Stimulated activated CD8-positive, alpha-beta memory T cell treated with anti-CD3 and anti-CD28 coated beads, Interleukin-12 subunit alpha, Interleukin-12 subunit beta, amount 100 ng/mL, for 1 hour (primary cell): Measurements from ENCODE around the gene ATXN1.

Experiments used
- DNase-seq: peaks from one replicate; pipeline ENCODE4 v3.0.0-alpha.2; 2020; ENCODE audit warnings: low read depth

ATXN1 gene

DNA sequence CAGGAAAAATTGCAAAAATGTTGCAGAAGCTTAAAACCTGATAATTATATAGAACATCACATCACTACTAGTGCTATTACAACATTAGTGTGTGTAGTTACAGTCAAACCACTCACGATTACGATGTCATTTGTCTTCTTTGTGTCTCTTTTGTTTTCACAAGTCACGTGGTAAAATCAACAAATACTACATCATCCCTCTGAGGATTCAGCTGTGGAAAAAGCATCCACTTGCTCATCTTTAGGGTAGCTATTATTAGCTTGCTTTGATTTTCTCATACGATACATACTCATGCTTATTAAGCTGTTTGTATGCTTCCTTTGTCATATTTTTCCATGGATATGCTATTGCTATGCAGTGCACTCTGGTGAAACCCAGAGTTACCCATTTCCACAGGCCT, 22.2 kb upstream of the ATXN1 start:
- no peak for DNase-seq

DNA sequence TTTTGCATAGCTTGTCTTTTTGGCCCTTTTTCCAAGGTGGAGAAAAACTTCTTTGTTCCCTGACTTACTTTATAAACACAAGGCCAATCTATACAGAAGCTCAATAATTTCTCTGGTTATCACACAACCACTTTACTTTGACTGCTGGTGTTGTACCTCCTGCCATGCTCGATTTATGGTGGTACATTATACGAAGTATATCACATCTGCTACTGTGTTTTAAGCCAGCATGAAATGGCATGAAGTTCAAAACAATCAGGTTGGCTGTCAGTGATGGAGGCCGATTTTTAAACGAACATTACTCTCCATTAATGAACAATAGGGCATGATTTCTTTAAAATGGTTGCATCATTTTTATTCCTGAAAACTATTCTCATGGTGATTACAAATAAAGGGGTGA, 21.0 kb upstream of the ATXN1 start:
- no peak for DNase-seq

DNA sequence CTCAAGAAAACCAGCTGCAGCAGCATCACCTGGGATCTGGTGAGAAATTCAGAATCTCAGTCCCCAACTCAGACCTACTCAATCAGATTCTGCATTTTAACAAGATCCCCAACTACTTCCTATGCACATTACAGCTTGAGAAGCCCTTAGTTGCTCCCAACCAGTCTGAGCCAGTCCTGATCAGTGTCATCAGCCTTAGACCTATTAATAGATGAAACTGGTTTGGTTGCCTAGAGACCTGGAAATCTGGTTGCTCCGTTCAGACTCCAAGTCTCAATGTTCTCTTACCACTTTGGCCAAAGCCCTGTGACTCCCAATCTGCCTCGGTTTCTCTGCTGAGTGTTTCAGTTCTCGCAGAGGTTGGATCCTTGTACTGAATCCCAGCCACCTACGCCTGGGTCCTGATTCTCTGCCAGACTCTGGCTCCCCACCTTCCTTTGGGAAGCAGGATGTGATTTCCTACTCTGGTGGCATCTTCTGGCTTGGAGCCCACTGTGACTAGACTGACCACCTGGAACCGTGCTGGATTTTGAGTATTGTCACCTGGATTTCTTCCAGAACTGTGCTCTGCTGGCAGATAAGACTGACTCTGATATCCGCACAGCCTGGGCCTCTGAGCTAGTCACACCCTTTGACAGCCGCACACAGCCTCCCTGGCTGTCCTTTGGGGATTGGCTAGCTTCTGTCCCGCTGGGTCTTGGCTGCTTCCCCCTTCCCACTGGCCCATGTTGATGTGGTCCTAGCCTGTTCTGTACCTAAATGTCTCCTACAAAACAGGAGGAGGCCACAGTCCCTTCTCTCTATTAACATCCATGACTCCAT, 20.3 kb upstream of the ATXN1 start:
- DNase-seq, result no peak

DNA sequence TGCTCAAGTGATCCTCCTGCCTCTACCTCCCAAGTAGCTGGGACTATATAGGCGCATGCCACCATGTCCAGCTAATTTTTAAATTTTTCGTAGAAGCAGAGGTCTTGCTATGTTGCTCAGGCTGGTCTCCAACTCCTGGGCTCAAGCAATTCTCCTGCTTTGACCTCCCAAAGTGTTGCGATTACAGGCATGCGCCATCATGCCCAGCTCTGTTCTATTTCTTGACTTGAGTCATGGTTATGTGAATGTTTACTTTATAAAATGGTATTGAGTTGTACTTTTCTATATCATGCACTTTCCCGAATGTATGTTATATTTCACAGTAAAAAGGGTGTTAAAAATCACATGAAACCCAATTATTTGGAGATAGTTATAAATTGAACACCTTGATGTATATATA, 17.3 kb upstream of the ATXN1 start:
- DNase-seq, result no peak

DNA sequence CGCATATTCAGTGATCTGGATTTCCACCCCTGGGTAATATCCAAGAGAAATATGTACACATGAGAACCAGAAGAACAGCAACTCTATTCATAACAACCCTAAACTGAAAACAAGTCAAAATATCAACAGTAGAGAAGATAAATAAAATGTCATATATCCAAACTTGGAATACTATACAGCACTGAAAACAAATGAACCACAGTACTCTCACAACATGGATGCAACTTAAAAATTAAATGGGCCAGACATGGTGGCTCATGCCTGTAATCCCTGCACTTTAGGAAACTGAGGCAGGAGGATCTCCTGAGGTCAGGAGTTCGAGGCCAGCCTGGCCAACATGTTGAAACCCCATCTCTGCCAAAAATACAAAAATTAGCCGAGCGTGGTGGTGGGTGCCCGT, 16.5 kb upstream of the ATXN1 start:
- DNase-seq, result no peak

DNA sequence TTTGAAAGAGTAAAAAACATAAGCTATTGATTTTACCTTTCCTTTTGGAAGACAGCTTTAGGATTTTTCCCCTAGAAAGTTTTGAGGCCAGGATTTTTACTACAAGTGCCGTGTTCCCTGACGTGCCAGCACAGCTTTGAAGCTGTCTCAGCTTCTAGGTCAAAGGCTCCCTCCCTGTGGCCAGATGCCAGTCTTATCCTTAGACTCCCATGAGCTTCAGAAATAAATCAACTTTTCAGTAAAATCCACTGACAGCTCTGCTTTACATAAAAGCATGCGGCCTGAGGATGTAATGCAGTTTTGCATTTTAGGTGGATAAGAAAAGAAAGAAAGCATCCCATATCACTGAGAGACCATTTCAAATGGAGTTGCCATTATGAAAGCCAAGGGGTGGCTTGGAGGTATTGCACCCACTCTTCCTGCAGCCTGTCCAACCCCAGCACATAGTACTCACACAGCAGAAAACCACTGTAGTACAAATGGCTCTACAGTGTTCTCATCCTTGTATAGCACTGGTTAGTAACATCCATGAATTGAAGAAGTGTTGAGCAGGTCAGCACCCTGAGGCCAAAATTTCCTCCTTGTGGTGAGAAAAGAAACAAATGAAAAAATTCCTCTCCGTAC, 15.2 kb upstream of the ATXN1 start:
- DNase-seq, result no peak

DNA sequence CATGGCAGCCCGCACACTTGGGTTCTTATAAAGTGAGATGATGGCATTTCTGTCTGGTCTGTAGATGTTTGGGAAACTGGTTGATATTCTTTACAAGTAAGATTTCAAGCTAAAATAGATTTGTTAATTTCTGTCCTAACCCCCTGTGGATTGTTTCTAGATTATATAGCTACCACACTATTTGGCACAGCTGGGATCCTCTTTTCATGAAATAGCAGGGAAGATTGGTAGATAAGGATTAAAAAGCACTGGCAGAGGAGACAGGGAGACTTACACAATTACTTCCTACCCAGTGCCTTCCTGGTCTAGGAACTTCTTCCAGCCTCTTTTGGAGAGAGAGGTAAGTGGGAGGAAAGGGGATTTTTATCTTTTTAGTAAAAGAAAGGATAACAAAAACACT, 13.2 kb upstream of the ATXN1 start:
- DNase-seq, result no peak

DNA sequence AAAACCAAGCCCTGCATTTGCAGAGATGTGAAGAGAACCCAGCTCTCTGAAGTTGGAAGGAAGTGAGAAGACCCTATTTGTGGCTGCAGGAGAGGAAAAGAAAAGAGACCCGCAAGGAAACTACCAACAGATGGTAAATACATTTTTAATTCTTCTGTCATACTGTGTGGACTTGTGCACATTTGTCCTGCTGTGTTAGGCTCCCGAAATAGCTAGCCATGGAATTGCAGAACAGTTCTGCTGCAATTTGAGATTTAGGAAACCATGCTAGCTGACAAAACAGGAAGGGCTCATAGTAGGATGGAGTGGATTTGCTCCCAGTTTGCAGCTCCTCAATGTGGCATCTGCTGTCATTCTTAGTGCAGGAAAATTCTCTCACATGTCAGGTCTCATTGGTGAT, 12.1 kb upstream of the ATXN1 start:
- DNase-seq, result no peak

DNA sequence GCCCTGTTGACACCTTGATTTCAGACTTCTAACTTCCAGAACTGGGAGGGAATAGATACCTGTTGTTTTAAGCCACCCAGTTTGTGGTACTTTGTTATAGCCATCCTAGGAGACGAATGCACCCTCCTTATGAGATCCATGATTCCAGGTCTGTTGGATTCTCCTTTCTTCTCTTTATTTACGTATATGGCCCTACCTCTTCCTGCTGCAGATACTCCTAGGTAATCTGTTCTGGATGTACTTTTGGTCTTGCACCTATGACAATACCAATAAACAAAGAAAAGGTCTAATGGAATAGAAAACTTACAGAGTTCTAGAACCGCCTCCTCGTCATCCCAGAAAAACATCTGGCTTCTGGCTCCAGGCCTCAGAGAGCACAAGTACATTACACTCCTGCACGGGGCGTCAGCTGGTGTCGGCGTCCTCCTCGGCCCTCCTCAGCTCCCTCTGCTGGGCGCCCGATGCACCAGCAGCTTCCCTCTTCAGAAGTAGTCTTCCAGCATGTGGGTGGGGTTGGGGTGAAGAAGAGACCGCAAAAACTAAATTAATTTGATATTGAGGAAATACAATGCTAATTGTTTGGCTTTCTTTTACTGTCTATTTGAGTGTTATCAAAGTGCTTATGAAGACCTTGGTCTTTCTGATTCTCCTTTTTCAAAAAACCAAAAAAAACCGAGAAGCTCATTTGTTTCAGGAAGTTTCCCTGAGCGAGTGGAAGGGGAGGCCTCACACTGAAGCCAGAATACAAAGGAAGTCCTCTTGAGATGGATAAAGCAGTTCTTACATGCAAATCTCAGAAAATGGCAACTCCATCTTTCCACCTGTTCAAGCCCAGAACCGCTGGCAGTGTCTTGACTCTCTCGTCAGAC, 9.7 kb upstream of the ATXN1 start:
- peak; percentile 65 for DNase-seq

DNA sequence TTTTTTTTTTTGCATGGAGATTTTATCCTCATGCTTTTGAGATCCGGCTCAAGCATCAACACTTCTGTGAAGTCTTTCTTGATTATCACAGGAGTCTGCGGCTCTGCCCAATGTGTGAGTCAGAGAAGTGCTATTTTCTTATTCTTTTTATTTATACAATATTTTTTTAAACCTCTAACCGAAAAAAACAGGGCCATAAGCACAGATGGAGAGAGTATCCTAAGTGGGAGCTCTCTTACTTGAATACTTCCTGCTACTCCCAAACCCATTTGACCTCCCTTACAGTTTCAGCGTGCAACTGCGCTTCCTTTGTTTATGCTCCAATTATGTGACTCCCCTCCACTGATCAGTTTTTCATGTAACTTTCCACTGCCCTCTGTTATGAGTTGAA, 8.7 kb upstream of the ATXN1 start:
- DNase-seq, result no peak

DNA sequence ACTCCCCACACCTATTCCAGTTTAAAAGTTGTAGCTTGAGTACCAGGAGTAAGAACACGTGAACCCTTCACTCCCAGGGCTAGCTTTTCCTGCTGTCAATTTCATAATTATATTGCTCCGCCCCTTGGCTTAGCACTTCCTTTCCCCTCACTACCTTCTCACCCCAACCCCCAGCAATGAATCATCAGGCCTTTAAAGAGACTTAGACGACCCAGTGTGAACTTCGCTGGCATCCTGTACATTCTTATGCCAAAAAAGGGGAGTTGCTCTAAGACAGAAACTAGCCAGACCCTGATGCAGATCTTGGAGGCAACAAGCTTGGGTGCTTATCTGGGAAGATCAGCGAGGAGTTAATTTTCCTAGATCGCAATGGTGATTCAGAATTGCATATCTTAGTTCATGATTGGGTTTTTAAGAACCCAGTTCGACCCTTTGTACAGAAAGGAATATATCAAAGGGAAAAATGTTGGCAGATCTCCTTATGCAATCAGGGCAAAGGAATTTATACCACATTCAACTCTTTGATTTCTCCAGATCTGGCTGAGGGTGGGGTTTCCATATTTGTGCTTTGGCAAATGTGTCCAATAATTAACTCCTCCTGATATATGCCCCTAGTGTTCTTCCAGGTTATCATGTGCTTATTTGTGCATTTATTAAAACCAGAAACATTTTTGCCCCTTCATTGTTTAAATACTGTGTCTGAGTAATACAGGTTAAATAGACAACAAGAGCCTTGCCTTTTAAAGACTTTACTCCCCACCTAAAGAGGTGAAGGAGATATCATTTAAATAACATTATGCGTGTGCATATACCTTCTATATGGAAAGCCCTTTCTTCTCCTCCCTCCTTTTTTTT, 8.1 kb upstream of the ATXN1 start:
- DNase-seq, result peak; percentile 44

DNA sequence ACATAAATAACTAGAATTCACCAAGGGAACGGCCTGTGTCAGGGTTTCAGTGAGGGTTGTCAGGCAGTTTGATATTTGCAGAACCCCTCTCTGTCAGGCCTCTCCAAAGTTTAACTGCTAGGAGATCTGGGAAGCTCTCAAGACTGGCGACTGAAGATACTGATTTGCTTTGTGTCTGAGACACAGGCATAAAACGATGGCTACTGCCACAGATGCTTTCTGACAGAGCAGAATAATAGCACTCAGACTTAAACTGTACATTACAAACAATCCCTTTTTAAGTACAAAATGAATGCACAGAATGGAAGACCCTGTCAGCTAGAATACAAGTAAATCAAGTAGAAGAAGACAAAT, 7.2 kb upstream of the ATXN1 start:
- DNase-seq, result no peak

DNA sequence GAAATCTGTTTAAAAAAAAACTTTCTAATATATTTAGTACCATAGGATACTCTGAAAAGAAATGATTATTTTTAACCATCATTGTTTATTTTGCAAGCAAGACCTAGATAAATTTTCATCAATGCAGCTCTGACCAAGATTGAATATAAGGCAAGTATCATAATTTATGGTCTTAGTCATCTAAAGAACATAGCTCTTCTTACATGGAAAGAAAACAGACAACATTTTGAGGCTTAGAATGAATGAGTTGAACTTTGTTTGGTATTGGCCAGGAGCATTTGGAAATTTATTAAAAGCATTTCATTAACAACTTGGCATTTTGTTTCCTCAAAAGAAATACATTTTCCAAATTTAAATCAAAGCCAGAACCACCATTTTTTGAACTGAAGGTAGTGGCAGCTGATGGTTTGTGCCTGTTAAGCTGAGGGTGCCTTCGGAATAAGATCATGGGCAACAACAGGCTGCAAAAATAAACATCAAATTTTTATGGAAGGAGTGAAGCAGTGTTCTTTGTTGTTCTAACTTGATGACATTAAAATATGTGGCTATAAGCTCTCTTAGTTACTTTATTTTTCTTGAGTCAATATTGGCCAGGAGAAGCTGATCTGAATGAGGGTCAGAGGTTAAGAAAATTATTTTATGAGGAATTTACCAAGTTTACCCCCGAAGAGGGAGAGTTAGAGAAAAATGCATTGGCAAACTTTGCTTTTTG, 6.7 kb upstream of the ATXN1 start:
- DNase-seq, result no peak

DNA sequence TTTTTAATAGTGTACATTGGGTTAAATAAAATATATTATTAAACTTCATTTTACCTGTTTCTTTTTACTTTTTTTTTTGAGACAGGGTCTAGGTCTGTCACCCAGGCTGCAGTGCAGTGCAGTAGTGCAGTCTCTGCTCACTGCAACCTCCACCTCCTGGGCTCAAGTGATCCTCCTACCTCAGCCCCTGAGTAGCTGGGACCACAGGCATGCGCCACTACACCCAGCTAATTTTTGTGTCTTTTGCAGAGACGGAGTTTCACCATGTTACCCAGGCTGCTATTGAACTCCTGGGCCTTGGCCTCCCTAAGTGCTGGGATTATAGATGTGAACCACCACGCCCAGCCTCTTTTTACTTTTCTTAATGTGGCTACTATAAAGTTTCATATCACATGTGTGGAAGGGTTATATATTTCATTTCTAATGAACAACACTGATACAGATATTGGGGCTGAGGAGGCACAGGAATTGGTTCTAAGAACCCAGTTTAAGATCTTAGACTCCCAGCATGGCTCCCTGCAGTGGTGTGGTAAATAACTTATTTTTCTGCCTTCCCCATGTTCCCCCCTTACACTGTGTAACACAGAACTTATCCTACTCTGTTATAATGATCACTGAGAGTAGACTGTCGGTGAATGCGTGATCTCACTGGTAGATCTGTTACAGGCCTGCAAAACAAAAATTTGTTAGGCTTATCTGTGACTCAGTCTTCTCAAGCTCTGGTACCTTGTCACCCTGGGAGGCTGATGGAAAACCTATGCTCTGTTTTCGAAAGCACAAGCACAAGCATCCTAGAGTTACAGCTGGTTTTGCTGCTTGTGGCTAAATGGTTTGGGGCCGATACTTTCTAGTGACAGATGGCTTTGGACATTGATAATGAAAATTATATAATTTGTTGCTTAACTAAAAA, 5.8 kb upstream of the ATXN1 start:
- DNase-seq, result no peak

DNA sequence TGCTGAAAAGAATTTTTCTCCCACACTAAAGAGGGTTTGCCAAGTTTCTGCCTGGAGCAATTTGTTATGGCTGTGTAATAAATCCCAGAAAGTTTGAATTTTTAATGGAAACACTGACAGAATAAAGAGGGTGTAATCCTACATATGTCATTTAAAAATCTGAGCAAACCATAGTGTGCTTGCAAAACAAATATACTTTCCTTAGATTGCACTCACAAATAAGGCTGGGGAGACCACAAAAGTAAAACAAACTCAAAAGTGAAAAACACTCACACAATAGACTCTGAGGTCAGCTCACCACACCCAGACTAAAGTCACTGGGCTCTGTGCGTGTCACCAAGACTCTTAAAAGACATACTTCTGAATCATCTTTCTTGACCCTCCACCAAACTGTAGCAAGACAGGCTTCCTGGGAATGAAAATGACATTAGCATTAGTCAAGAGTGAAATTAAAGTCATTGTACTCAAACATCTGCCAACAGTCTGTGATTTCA, 4.8 kb upstream of the ATXN1 start:
- no peak for DNase-seq

DNA sequence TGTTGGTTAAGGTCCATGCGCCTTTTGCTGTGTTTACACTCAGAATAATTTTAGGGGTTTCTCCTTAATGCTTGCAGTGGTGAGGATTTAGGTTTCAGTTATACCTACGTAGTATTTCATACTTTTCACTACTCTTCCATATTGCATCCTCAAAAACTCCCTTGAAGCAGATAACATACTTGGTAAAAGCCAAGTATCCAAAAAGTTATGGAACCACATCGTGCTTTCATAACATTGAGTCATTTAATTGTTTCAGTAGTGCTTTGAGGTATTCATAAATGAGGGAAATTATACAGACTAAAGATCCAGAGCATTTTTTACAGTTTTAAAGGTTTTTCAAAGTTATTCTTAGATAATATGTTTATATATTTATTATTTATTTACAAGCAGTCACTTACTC, 4.0 kb upstream of the ATXN1 start:
- DNase-seq, result no peak

DNA sequence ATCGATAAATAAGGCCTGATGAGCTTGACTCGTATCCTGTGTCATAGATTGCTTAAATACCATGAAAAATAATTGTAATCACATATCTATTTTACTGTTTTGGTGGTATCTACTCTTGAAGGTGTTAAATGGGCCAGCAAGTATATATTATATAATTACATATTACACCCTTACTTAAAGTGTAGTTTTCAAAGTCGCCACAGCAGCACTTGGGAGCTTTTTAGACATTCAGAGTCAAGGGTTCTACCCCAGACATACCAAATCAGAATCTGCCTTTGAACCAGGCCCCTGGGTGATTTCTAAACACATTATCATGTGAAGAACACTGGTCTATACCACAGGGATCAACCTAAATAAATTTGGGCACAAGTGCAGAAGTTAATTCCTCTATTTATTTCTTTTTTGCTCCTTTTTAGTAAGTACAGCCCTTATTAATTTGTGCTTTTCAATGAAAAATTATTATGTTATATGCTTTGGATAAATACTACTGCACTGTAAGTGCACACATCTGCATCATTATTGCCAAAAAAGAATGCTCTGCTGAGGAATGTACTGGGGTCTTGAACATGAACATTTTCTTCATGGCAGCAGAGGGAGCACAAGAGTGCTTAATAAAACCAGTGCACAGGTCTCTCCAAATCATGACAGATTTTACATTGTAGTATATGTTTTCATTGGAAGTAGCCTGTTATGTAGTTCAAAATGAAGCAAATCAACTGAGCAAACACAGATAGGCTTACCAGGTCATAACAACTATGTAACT, 3.1 kb upstream of the ATXN1 start:
- no peak for DNase-seq

DNA sequence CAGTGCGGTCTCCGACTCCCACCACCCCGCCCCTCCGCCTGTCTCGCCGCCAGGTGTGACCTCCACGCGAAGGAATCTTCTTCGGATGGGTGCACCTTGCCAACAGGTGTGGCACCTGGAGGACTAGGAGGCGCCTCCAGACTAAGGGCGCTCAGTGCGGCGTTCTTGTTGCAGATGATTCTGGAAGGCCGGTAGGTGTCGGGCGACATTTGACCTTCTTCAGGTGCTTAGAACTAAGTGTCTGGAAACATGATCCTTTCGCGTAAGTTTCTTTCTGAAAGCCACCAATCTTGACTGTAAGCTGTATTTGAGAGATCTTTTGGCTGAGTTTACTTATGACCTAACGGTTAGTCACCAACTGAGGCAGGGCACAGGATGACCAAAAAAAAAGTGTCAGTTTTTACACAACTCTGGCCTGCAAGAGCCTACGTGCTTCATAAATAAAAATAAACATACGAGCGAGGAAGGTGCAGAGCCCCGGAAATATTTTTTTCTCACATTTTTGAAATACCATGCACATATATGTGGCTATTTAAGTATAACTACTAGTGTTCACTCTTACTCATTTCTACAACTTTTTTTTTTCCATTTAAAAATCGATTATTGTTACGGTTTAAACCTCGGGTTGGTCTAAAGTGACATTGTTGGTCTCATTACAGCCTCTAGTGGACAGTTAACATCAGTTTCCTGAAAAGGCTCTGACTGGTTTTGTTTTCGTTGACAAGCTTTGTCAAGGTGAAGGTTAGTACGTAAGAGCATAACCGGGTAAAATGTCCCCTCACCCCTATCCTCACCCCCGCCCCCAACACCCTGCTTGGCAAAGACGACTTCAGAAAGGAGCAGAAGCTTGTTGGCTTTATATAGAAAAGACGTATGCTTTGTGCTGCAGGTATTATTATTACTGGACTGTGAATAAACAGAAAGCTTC, 1.6 kb upstream of the ATXN1 start:
- DNase-seq, result no peak

DNA sequence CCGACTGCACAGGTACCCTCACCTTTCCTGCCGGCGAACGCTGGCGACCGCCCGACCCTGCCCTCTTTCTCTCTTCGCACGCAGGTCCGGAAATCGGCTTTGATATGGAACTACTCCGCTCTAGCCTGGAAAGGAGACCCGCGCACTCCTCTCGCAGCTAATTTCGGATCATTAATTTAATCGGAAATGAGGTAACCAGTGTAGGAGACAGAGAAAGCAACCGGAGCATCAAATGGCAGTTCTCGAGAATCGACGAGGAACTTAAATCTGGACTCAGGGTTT, 949 bp upstream of the ATXN1 start:
- no peak for DNase-seq
